Esophagus muscularis mucosa (tissue), 4 donors: Measurements from ENCODE around the gene FGF11. TPM values are rescaled to one million over a fixed set of nuclear protein-coding genes. Genes with fewer than 3 reads are reported as not detected.
A peak's percentile ranks its signal among the peaks of the same experiment; 100 is the strongest.

Experiments used
- DNase-seq: peaks from one replicate; pipeline ENCODE4 v3.0.0-alpha.2; 2017; ENCODE audit errors: extremely low spot score
- H3K27ac ChIP-seq, 4 donors: fragments of 200-600 bp; sonication (generic); replicated peaks in 1 of 4; 1 replicate in 3 of 4; 2 replicates in 1 of 4; pipeline ENCODE4 v1.5.1; 2016 to 2019; ENCODE audit warnings: mild to moderate bottlenecking in 1 of 4
- H3K27me3 ChIP-seq, 4 donors: fragments of 200-600 bp; sonication (generic); one replicate each; pipeline versions ENCODE4 v1.5.1 to v1.6.0; 2016 to 2019
- H3K36me3 ChIP-seq, 4 donors: fragments of 200-600 bp; sonication (generic); one replicate each; pipeline ENCODE4 v1.5.1; 2016 to 2019
- H3K4me1 ChIP-seq, 4 donors: fragments of 200-600 bp; sonication (generic); one replicate each; pipeline ENCODE4 v1.5.1; 2016 to 2019
- H3K4me3 ChIP-seq, 4 donors: fragments of 200-600 bp; sonication (generic); 1 replicate in 2 of 4; 2 replicates in 2 of 4; pipeline ENCODE4 v1.5.1; 2016 to 2019; ENCODE audit warnings: mild to moderate bottlenecking in 4 of 4, moderate library complexity in 1 of 4
- H3K9me3 ChIP-seq, 4 donors: fragments of 200-600 bp; sonication (generic); 1 replicate in 3 of 4; 2 replicates in 1 of 4; pipeline ENCODE4 v1.5.1; 2016 to 2019
- EP300 ChIP-seq: sonication (generic); formaldehyde crosslinking; IDR thresholded peaks from one replicate; pipeline ENCODE4 v1.6.1; 2017; ENCODE audit warnings: antibody characterized with exemption
- POLR2A ChIP-seq: fragments of 450-650 bp; IDR thresholded peaks from one replicate; pipeline ENCODE4 v1.6.1; 2017; ENCODE audit warnings: antibody characterized with exemption, moderate library complexity, mild to moderate bottlenecking, low read depth
- POLR2AphosphoS5 ChIP-seq, 2 donors: sonication (generic); formaldehyde crosslinking; IDR thresholded peaks; one replicate each; pipeline ENCODE4 v1.6.1; 2017; ENCODE audit warnings: antibody characterized with exemption in 2 of 2
- WGBS: methylation state at CpG from one replicate; pipeline ENCODE4 v1.1.5; 2018; 5-methylcytosine and 5-hydroxymethylcytosine counted together
- intact Hi-C: fragments of 100-400 bp; cut with DNase I; formaldehyde crosslinking; loops from one replicate; pipeline ENCODE4 v1.15.1; 2023
- total RNA-seq, 4 donors: library from RNA; depleted of rRNA; stranded (reverse); fragments of >200 nt; gene quantifications; one replicate each; pipeline versions ENCODE4 v1.1.0 to v1.2.1, GENCODE V29; 2016
- TF ChIP-seq, protein P1 (sequence below), 3 experiments: fragments of 200-600 bp in 2 of 3; fragments of 450-650 bp in 1 of 3; sonication (generic) in 2 of 3; IDR thresholded peaks; one replicate each; pipeline ENCODE4 v1.5.1; 2017 to 2019; ENCODE audit warnings: antibody characterized with exemption in 3 of 3, mild to moderate bottlenecking in 2 of 3, moderate library complexity in 1 of 3

FGF11 gene
- total RNA-seq, 4 donors from 2014 or later, result 0.50 to 1.9 (median 1.3) TPM; not detected in 1

DNA sequence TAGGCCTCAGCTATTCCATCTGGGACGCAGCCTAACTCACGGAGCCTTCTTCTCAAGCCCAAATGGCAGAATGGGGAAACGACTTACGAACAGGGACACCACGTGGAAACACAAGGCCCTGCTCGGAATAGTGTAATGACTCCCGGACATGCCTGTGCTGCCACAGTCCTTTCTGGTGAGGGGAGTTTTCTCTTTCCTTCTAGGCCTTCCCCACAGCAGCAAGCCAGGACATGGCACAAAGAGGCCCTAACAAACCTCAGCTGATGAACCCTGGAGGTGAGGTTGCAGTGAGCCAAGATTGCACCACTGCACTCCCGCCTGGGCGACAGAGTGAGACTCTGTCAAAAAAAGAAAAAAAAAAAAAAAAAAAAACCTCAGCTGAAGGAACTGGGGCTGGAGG lies 24.8 kb downstream of the FGF11 start:
- no peak overlapping the region for H3K4me3 ChIP-seq
- no peaks in the 10 kb centered on the region for H3K9me3 ChIP-seq
- TF ChIP-seq POLR2A (no peak), POLR2AphosphoS5 (IDR thresholded peaks at IDR 0.05) (no peak), EP300 (no peak)
- TF ChIP-seq, protein P1, sequence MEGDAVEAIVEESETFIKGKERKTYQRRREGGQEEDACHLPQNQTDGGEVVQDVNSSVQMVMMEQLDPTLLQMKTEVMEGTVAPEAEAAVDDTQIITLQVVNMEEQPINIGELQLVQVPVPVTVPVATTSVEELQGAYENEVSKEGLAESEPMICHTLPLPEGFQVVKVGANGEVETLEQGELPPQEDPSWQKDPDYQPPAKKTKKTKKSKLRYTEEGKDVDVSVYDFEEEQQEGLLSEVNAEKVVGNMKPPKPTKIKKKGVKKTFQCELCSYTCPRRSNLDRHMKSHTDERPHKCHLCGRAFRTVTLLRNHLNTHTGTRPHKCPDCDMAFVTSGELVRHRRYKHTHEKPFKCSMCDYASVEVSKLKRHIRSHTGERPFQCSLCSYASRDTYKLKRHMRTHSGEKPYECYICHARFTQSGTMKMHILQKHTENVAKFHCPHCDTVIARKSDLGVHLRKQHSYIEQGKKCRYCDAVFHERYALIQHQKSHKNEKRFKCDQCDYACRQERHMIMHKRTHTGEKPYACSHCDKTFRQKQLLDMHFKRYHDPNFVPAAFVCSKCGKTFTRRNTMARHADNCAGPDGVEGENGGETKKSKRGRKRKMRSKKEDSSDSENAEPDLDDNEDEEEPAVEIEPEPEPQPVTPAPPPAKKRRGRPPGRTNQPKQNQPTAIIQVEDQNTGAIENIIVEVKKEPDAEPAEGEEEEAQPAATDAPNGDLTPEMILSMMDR (IDR thresholded peaks at IDR 0.05), result no peak
- H3K4me1 ChIP-seq, result peaks cover 27 to 43% (median 39%) of the 10 kb centered on the region in 4 donors
- H3K36me3 ChIP-seq, result peaks cover 26 to 71% (median 52%) of the 10 kb centered on the region in 4 donors
- H3K27ac ChIP-seq, result no peak overlapping the region
- H3K27me3 ChIP-seq, result no peaks in the 10 kb centered on the region
- 84% methylated on average over 9 of the region's 9 CpGs for WGBS
- no peak for DNase-seq
- intact Hi-C loops, result no loop called here

DNA sequence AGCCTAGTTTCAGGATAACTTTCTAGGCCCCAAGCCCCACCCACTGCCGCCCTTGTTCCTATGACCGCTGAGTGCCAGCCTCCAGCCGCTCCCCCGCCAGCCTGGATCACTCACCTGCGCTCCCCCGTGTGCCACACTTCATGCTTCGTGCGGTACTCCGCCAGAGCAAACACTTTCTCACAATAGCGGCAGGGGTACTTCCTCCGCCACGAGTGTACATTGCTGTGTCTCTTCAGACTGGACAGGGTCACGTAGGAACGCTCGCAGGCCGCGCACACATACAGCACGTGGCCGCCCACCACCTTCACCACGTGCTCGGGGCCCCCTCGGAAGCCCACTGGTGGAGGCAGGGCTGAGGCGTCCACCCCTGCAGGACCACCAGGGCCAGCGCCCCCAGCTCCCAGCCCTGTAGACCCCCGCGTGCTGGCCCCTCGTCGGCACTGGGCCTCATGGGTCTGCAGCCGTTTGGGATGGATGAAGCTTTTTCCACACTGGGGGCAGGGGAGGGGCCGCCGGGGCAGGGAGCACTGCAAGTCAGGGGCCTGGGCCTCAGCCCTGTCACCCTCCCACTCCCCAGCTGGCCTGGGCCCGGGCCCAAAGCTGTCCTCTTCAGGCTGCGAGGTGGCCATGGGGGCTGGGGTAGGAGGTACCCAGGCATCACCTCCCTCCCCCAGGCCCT lies 26.4 kb downstream of the FGF11 start:
- TF ChIP-seq POLR2A (no peak), EP300 (no peak), POLR2AphosphoS5 (IDR thresholded peaks at IDR 0.05) (no peak)
- TF ChIP-seq, protein P1 (IDR thresholded peaks at IDR 0.05), result no peak
- peaks cover 26 to 71% (median 52%) of the 10 kb centered on the region in 4 donors for H3K36me3 ChIP-seq
- intact Hi-C loops, result no loop called here
- H3K27me3 ChIP-seq, result no peaks in the 10 kb centered on the region
- no peaks in the 10 kb centered on the region for H3K9me3 ChIP-seq
- H3K27ac ChIP-seq, result peak overlapping the region; percentile 43 to 71 (median 64)
- no peak for DNase-seq
- H3K4me1 ChIP-seq, result peaks cover 39 to 58% (median 55%) of the 10 kb centered on the region in 4 donors
- 95% methylated on average over 24 of the region's 33 CpGs for WGBS
- no peak overlapping the region for H3K4me3 ChIP-seq

DNA sequence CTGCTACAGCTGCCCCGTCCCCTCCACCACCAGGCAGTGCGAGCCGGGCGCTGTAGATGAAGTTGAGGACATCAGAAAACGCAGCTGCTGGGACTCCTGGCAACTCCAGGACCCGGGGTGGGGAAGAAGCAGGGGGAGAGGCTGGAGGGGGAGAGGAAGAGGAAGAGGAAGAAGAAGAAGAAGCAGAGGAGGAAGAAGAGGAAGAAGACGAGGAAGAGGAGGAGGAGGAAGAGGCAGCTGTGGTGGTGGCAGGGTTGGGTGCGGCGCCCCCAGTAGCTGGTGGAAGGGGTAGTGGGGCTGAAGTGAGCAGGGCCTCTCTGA lies 27.0 kb downstream of the FGF11 start:
- H3K36me3 ChIP-seq, result peaks cover 26 to 65% (median 52%) of the 10 kb centered on the region in 4 donors
- no peak overlapping the region for H3K4me3 ChIP-seq
- H3K9me3 ChIP-seq, result no peaks in the 10 kb centered on the region
- DNase-seq, result no peak
- 80% methylated on average over 9 of the region's 9 CpGs for WGBS
- no peaks in the 10 kb centered on the region for H3K27me3 ChIP-seq
- peaks cover 43 to 63% (median 57%) of the 10 kb centered on the region in 4 donors for H3K4me1 ChIP-seq
- H3K27ac ChIP-seq, result peak overlapping the region; percentile 43 to 71 (median 64)
- TF ChIP-seq EP300 (no peak), POLR2AphosphoS5 (IDR thresholded peaks at IDR 0.05) (no peak), POLR2A (no peak)
- TF ChIP-seq, protein P1 (IDR thresholded peaks at IDR 0.05), result no peak
- intact Hi-C loops, result no loop called here

DNA sequence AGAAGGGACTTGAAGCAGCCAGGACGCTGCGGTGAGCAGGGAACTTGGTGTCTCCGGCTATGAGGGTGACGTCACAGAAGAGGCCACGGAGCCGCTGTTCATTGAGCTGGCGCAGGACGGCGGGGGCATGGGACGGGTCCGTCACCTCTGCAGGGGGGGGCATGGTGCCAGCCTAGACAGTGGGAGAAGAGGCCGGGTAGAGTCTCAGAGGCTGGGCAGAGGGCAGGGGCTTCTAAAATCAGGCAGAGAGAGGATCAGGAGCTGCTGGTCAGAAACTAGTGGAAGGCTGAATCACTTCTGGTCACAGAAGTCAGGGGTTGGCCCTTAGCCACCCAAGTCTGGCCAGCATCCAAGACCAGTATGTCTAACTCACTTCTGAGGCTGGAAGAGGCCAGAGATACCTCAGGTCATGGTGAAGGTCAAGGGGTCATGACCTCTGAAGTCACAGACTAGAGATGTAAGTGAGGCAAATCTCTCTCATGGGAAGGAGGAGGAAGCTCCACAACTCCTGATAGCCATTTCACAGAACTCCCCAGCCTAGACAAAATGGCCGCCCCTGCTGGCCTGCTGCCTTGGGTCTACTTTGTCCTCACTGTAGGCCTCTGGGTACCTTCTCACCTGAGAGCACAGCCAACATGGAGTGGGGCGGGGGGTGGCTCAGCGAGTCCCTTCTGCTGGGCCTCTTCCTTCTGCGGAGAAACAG lies 27.5 kb downstream of the FGF11 start:
- no peaks in the 10 kb centered on the region for H3K27me3 ChIP-seq
- peaks cover 26 to 60% (median 49%) of the 10 kb centered on the region in 4 donors for H3K36me3 ChIP-seq
- intact Hi-C loops, result no loop called here
- peak overlapping the region; percentile 43 to 71 (median 64) for H3K27ac ChIP-seq
- peak overlapping the region in 1 of 4 donors; percentile 18 for H3K4me3 ChIP-seq
- H3K9me3 ChIP-seq, result no peaks in the 10 kb centered on the region
- peak in 1 of 2 donors; percentile 55 for TF ChIP-seq POLR2AphosphoS5 (IDR thresholded peaks at IDR 0.05)
- TF ChIP-seq, protein P1 (IDR thresholded peaks at IDR 0.05), result no peak
- H3K4me1 ChIP-seq, result peaks cover 43 to 68% (median 61%) of the 10 kb centered on the region in 4 donors
- no peak for DNase-seq
- WGBS, result 78% methylated on average over 16 of the region's 16 CpGs
